HepG2 (cell line): Measurements from ENCODE around the gene SZRD1. TPM values are rescaled to one million over a fixed set of nuclear protein-coding genes. Genes with fewer than 3 reads are reported as not detected.
A peak's percentile ranks its signal among the peaks of the same experiment; 100 is the strongest.

Source experiments
- AGO1 ChIP-seq: fragments of 200-400 bp; formaldehyde crosslinking; IDR thresholded peaks from 2 replicates; pipeline ENCODE4 v1.6.1; 2017; ENCODE audit warnings: mild to moderate bottlenecking, low read depth, low read length, moderate library complexity; ENCODE audit not compliant: poor library complexity, severe bottlenecking
- AGO2 ChIP-seq: fragments of 200-400 bp; formaldehyde crosslinking; optimal IDR thresholded peaks from 2 replicates; pipeline ENCODE3; 2017; ENCODE audit warnings: mild to moderate bottlenecking, low read depth, low read length, moderate library complexity
- ARNTL ChIP-seq: sonication (generic); formaldehyde crosslinking; IDR thresholded peaks from 2 replicates; pipeline ENCODE4 v1.4.0; 2020; ENCODE audit warnings: mild to moderate bottlenecking, missing genetic modification reagents
- CHCHD3 ChIP-seq: sonication (generic); formaldehyde crosslinking; IDR thresholded peaks from 2 replicates; pipeline ENCODE4 v1.8.0; 2022; ENCODE audit warnings: mild to moderate bottlenecking, missing genetic modification reagents, moderate library complexity
- CREB1 ChIP-seq, 2 experiments: fragments of 450-650 bp in 1 of 2; IDR thresholded peaks; 2 replicates each; pipeline ENCODE4 v1.6.1; 2016 to 2017; ENCODE audit warnings: control low read depth in 1 of 2, mild to moderate bottlenecking in 1 of 2, missing compliant biosample characterization in 1 of 2, missing genetic modification characterization in 1 of 2
- E2F1 ChIP-seq: sonication (generic); formaldehyde crosslinking; IDR thresholded peaks from 2 replicates; pipeline ENCODE4 v1.5.0; 2020; ENCODE audit warnings: missing genetic modification reagents
- GABPA ChIP-seq, 2 experiments: IDR thresholded peaks; 2 replicates each; pipeline ENCODE4 v1.6.1; 2011 to 2016; ENCODE audit warnings: low read depth in 2 of 2, low read length in 1 of 2, missing biosample characterization in 1 of 2, missing genetic modification characterization in 1 of 2
- GRHL1 ChIP-seq: sonication (generic); formaldehyde crosslinking; conservative IDR thresholded peaks from 2 replicates; pipeline ENCODE4 v1.8.0; 2022; ENCODE audit warnings: missing genetic modification reagents
- HIVEP1 ChIP-seq: sonication (generic); formaldehyde crosslinking; IDR thresholded peaks from 2 replicates; pipeline ENCODE4 v1.4.0; 2020; ENCODE audit warnings: mild to moderate bottlenecking, missing genetic modification reagents
- IRF2 ChIP-seq: IDR thresholded peaks from 2 replicates; pipeline ENCODE4 v1.6.1; 2018; ENCODE audit warnings: missing genetic modification reagents, missing compliant biosample characterization
- MXD3 ChIP-seq: IDR thresholded peaks from 2 replicates; pipeline ENCODE4 v1.6.1; 2016; ENCODE audit warnings: mild to moderate bottlenecking, missing biosample characterization, missing genetic modification reagents
- REPIN1 ChIP-seq: sonication (generic); formaldehyde crosslinking; IDR thresholded peaks from 2 replicates; pipeline ENCODE4 v1.8.0; 2022; ENCODE audit warnings: missing genetic modification reagents, low read depth, mild to moderate bottlenecking, borderline replicate concordance
- SNAPC2 ChIP-seq: sonication (generic); formaldehyde crosslinking; IDR thresholded peaks from 2 replicates; pipeline ENCODE4 v1.8.1; 2022; ENCODE audit warnings: mild to moderate bottlenecking, missing genetic modification reagents
- TAF1 ChIP-seq: sonication (generic); formaldehyde crosslinking; IDR thresholded peaks from 2 replicates; pipeline ENCODE4 v1.4.0; 2020; ENCODE audit warnings: missing genetic modification reagents
- ZBTB1 ChIP-seq: sonication (generic); formaldehyde crosslinking; IDR thresholded peaks from 2 replicates; pipeline ENCODE4 v1.4.0; 2020; ENCODE audit warnings: missing genetic modification reagents, borderline replicate concordance
- ZBTB43 ChIP-seq: sonication (generic); formaldehyde crosslinking; conservative IDR thresholded peaks from 2 replicates; pipeline ENCODE4 v1.4.0; 2020; ENCODE audit warnings: missing genetic modification reagents
- ZFP41 ChIP-seq: sonication (generic); formaldehyde crosslinking; IDR thresholded peaks from 2 replicates; pipeline ENCODE4 v1.4.0; 2020; ENCODE audit warnings: mild to moderate bottlenecking, missing genetic modification reagents, borderline replicate concordance
- ZFY ChIP-seq: sonication (generic); formaldehyde crosslinking; IDR thresholded peaks from 2 replicates; pipeline ENCODE4 v1.4.0; 2020; ENCODE audit warnings: missing genetic modification reagents
- ZNF552 ChIP-seq: sonication (generic); formaldehyde crosslinking; IDR thresholded peaks from 2 replicates; pipeline ENCODE4 v1.9.0; 2022; ENCODE audit warnings: missing genetic modification reagents, mild to moderate bottlenecking, borderline replicate concordance
- ZNF777 ChIP-seq: sonication (generic); formaldehyde crosslinking; IDR thresholded peaks from 2 replicates; pipeline ENCODE4 v1.4.0; 2020; ENCODE audit warnings: missing genetic modification reagents
- ZNF841 ChIP-seq: sonication (generic); formaldehyde crosslinking; IDR thresholded peaks from 2 replicates; pipeline ENCODE4 v1.8.1; 2023; ENCODE audit warnings: missing genetic modification reagents, borderline replicate concordance
- ZNF850 ChIP-seq: sonication (generic); formaldehyde crosslinking; conservative IDR thresholded peaks from 2 replicates; pipeline ENCODE4 v1.9.0; 2021; ENCODE audit warnings: mild to moderate bottlenecking, missing genetic modification reagents
- polyA plus RNA-seq, 8 experiments: library from polyadenylated mRNA; depleted of rRNA in 3 of 8; stranded (reverse) in 7 of 8; unstranded in 1 of 8; fragments of >200 nt; fragmentation: Illumina TruSeq in 4 of 8; extraction: Trizol in 4 of 8; gene quantifications; 2 replicates each; pipeline versions ENCODE4 v1.2.1 to v1.2.3, GENCODE V29; 2011 to 2016; ENCODE audit warnings: low read depth in 4 of 8, missing spikeins in 1 of 8, mixed read lengths in 1 of 8; ENCODE audit not compliant: insufficient read depth in 1 of 8
- total RNA-seq, 5 experiments: library from RNA; depleted of rRNA; stranded (reverse); fragments of >200 nt; fragmentation: Illumina TruSeq; extraction: Trizol; gene quantifications; 2 replicates each; pipeline ENCODE4 v1.2.3, GENCODE V29; 2016; ENCODE audit warnings: low read depth in 1 of 5
- TF ChIP-seq, protein P1 (sequence below): sonication (generic); formaldehyde crosslinking; IDR thresholded peaks from 2 replicates; pipeline ENCODE4 v1.9.0; 2022; ENCODE audit warnings: low read depth, missing genetic modification reagents

Gene SZRD1
- total and polyA plus RNA-seq, 2 of the 13 experiments (the other 11 are each of a cell fraction or from before 2014, with no cell fraction given), result 28.5 to 41.4 TPM

- no peak for TF ChIP-seq GRHL1
- TF ChIP-seq ZNF841 (CRISPR knock-in tag), result no peak
- TF ChIP-seq CREB1 (IDR thresholded peaks at IDR 0.05), result no peak
- TF ChIP-seq CREB1 (CRISPR knock-in tag; IDR thresholded peaks at IDR 0.05), result no peak
- no peak for TF ChIP-seq ZBTB1
- peak; percentile 72; the same call in 1 of the 2 replicates for TF ChIP-seq TAF1 (CRISPR knock-in tag)
- TF ChIP-seq HIVEP1 (CRISPR knock-in tag), result peak; percentile 40; the same call in 1 of the 2 replicates
- peak; percentile 100 for TF ChIP-seq ZFY (CRISPR knock-in tag)
- TF ChIP-seq IRF2, result peak; percentile 54; the same call in 1 of the 2 replicates
- TF ChIP-seq REPIN1 (CRISPR knock-in tag), result 0 out of 2 replicates have a peak, but pooled peaks have one; percentile 21
- no peak for TF ChIP-seq ARNTL
- TF ChIP-seq SNAPC2 (CRISPR knock-in tag), result 0 out of 2 replicates have a peak, but pooled peaks have one; percentile 54
- TF ChIP-seq ZFP41, result no peak
- peak; percentile 45; the same call in 1 of the 2 replicates for TF ChIP-seq ZNF552 (CRISPR knock-in tag)
- TF ChIP-seq ZNF850, result no peak
- TF ChIP-seq, protein P1, sequence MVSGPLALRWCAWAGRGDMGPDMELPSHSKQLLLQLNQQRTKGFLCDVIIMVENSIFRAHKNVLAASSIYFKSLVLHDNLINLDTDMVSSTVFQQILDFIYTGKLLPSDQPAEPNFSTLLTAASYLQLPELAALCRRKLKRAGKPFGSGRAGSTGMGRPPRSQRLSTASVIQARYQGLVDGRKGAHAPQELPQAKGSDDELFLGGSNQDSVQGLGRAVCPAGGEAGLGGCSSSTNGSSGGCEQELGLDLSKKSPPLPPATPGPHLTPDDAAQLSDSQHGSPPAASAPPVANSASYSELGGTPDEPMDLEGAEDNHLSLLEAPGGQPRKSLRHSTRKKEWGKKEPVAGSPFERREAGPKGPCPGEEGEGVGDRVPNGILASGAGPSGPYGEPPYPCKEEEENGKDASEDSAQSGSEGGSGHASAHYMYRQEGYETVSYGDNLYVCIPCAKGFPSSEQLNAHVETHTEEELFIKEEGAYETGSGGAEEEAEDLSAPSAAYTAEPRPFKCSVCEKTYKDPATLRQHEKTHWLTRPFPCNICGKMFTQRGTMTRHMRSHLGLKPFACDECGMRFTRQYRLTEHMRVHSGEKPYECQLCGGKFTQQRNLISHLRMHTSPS (CRISPR knock-in tag), result no peak
- TF ChIP-seq AGO1, result no peak
- peak; percentile 79; the same call in 1 of the 2 replicates for TF ChIP-seq E2F1 (CRISPR knock-in tag)
- no peak for TF ChIP-seq GABPA (IDR thresholded peaks at IDR 0.05; ENCODE audit: low read depth, low read length)
- no peak for TF ChIP-seq GABPA (CRISPR knock-in tag; IDR thresholded peaks at IDR 0.05; ENCODE audit: low read depth)
- TF ChIP-seq MXD3, result peak; percentile 87
- no peak; the same call in 1 of the 2 replicates for TF ChIP-seq ZNF777
- peak; percentile 59 for TF ChIP-seq AGO2
- no peak for TF ChIP-seq CHCHD3
- peak; percentile 84 for TF ChIP-seq ZBTB43 (CRISPR knock-in tag)
Observed at GRCh38 chr1:16367258-16367967, 371 bp downstream of the SZRD1 start (continued).
